Measurements from ENCODE around the gene CHST9. TPM values are rescaled to one million over a fixed set of nuclear protein-coding genes. Genes with fewer than 3 reads are reported as not detected.
"Not testable (repeated sequence)": the region's sequence is repeated elsewhere in the genome, so short reads cannot be mapped to it uniquely, and the experiment has no call there.

CHST9 gene
- total RNA-seq, 2 donors from 2014 or later = not detected

GRCh38 chr18:27198036-27198435 is 12.9 kb upstream of the CHST9 start:
- Mint-ChIP-seq H3K36me3 (ENCODE audit: insufficient read depth in 2 of 2) (peaks cover 0 to 2% of the 10 kb centered on the region in 2 donors), H3K27ac (no peak overlapping the region), H3K4me3 (no peak overlapping the region), H3K4me1 (ENCODE audit: low read depth) (no peaks in the 10 kb centered on the region), H3K9me3 (peaks cover 3 to 16% of the 10 kb centered on the region in 2 donors), H3K27me3 (ENCODE audit: low read depth) (no peaks in the 10 kb centered on the region)
- ATAC-seq (replicated peaks in 1 of 2) = no peak
- DNase-seq = no peak

- H3K4me1 Mint-ChIP-seq (ENCODE audit: low read depth) = no peaks in the 10 kb centered on the region
- no peak overlapping the region for H3K4me3 Mint-ChIP-seq
- peaks cover 27% of the 10 kb centered on the region for H3K27me3 Mint-ChIP-seq (ENCODE audit: low read depth)
- DNase-seq (no peak), ATAC-seq (replicated peaks in 1 of 2) (no peak)
- H3K27ac Mint-ChIP-seq = no peak overlapping the region
- peaks cover 1 to 5% of the 10 kb centered on the region in 2 donors for H3K9me3 Mint-ChIP-seq
- peaks cover 3 to 6% of the 10 kb centered on the region in 2 donors for H3K36me3 Mint-ChIP-seq (ENCODE audit: insufficient read depth in 2 of 2)
Observed at GRCh38 chr18:27188309-27188708, 3.2 kb upstream of the CHST9 start.

GRCh38 chr18:27185897-27186296 is 789 bp upstream of the CHST9 start:
- ATAC-seq (replicated peaks in 1 of 2) (no peak), DNase-seq (no peak)
- Mint-ChIP-seq H3K4me3 (no peak overlapping the region), H3K9me3 (peaks cover 1 to 3% of the 10 kb centered on the region in 2 donors), H3K4me1 (ENCODE audit: low read depth) (no peaks in the 10 kb centered on the region), H3K36me3 (ENCODE audit: insufficient read depth in 2 of 2) (peaks cover 3 to 6% of the 10 kb centered on the region in 2 donors), H3K27ac (no peak overlapping the region), H3K27me3 (ENCODE audit: low read depth) (peaks cover 33% of the 10 kb centered on the region)

- ATAC-seq (replicated peaks in 1 of 2) = no peak
Observed at GRCh38 chr18:27184115-27185024, 738 bp downstream of the CHST9 start.

GRCh38 chr18:27181726-27182125 is 3.4 kb downstream of the CHST9 start:
- peaks cover 3 to 6% of the 10 kb centered on the region in 2 donors for H3K36me3 Mint-ChIP-seq (ENCODE audit: insufficient read depth in 2 of 2)
- H3K4me3 Mint-ChIP-seq = no peak overlapping the region
- no peak overlapping the region for H3K27ac Mint-ChIP-seq
- H3K9me3 Mint-ChIP-seq = peaks cover 1 to 3% of the 10 kb centered on the region in 2 donors
- H3K4me1 Mint-ChIP-seq (ENCODE audit: low read depth) = no peaks in the 10 kb centered on the region
- ATAC-seq (replicated peaks in 1 of 2) (no peak), DNase-seq (no peak)
- H3K27me3 Mint-ChIP-seq (ENCODE audit: low read depth) = peaks cover 32% of the 10 kb centered on the region

More at GRCh38 chr18:27184115-27185024, 738 bp downstream of the CHST9 start:
- no peak for DNase-seq
- Mint-ChIP-seq H3K36me3 (ENCODE audit: insufficient read depth in 2 of 2) (peaks cover 3 to 6% of the 10 kb centered on the region in 2 donors), H3K27ac (no peak overlapping the region), H3K9me3 (peaks cover 1 to 3% of the 10 kb centered on the region in 2 donors), H3K4me1 (ENCODE audit: low read depth) (no peaks in the 10 kb centered on the region), H3K27me3 (ENCODE audit: low read depth) (peaks cover 33% of the 10 kb centered on the region), H3K4me3 (no peak overlapping the region)

GRCh38 chr18:27178424-27178823 is 6.7 kb downstream of the CHST9 start:
- Mint-ChIP-seq H3K9me3 (peaks cover 1 to 5% of the 10 kb centered on the region in 2 donors), H3K27me3 (ENCODE audit: low read depth) (peaks cover 6% of the 10 kb centered on the region), H3K4me1 (ENCODE audit: low read depth) (no peaks in the 10 kb centered on the region), H3K4me3 (no peak overlapping the region), H3K27ac (no peak overlapping the region), H3K36me3 (ENCODE audit: insufficient read depth in 2 of 2) (no peaks in the 10 kb centered on the region)
- DNase-seq (no peak), ATAC-seq (replicated peaks in 1 of 2) (no peak)

- no peaks in the 10 kb centered on the region for H3K36me3 Mint-ChIP-seq (ENCODE audit: insufficient read depth in 2 of 2)
- no peaks in the 10 kb centered on the region for H3K27me3 Mint-ChIP-seq (ENCODE audit: low read depth)
- peaks cover 2 to 5% of the 10 kb centered on the region in 2 donors for H3K9me3 Mint-ChIP-seq
- ATAC-seq (replicated peaks in 1 of 2) (no peak), DNase-seq (no peak)
- no peak overlapping the region for H3K27ac Mint-ChIP-seq
- no peak overlapping the region for H3K4me3 Mint-ChIP-seq
- no peaks in the 10 kb centered on the region for H3K4me1 Mint-ChIP-seq (ENCODE audit: low read depth)
Observed at GRCh38 chr18:27175914-27176313, 9.2 kb downstream of the CHST9 start.

- no peaks in the 10 kb centered on the region for H3K4me1 Mint-ChIP-seq (ENCODE audit: low read depth)
- H3K9me3 Mint-ChIP-seq = peaks cover 4 to 5% of the 10 kb centered on the region in 2 donors
- DNase-seq (no peak), ATAC-seq (replicated peaks in 1 of 2) (no peak)
- no peak overlapping the region for H3K4me3 Mint-ChIP-seq
- H3K27me3 Mint-ChIP-seq (ENCODE audit: low read depth) = no peaks in the 10 kb centered on the region
- no peak overlapping the region for H3K27ac Mint-ChIP-seq
- H3K36me3 Mint-ChIP-seq (ENCODE audit: insufficient read depth in 2 of 2) = no peaks in the 10 kb centered on the region
Observed at GRCh38 chr18:27175245-27175644, 9.9 kb downstream of the CHST9 start.

- Mint-ChIP-seq H3K27me3 (ENCODE audit: low read depth) (no peaks in the 10 kb centered on the region), H3K36me3 (ENCODE audit: insufficient read depth in 2 of 2) (no peaks in the 10 kb centered on the region), H3K27ac (no peak overlapping the region), H3K4me3 (no peak overlapping the region), H3K9me3 (peaks cover 5 to 10% of the 10 kb centered on the region in 2 donors), H3K4me1 (ENCODE audit: low read depth) (no peaks in the 10 kb centered on the region)
- ATAC-seq (replicated peaks in 1 of 2) = no peak
- DNase-seq = no peak
Observed at GRCh38 chr18:27171993-27172392, 13.1 kb downstream of the CHST9 start.

- no peaks in the 10 kb centered on the region for H3K27me3 Mint-ChIP-seq (ENCODE audit: low read depth)
- H3K4me3 Mint-ChIP-seq = no peak overlapping the region
- H3K4me1 Mint-ChIP-seq (ENCODE audit: low read depth) = no peaks in the 10 kb centered on the region
- H3K36me3 Mint-ChIP-seq (ENCODE audit: insufficient read depth in 2 of 2) = no peaks in the 10 kb centered on the region
- peaks cover 0 to 16% of the 10 kb centered on the region in 2 donors for H3K9me3 Mint-ChIP-seq
- ATAC-seq (replicated peaks in 1 of 2) (no peak), DNase-seq (no peak)
- H3K27ac Mint-ChIP-seq = no peak overlapping the region
Observed at GRCh38 chr18:27165412-27165811, 19.7 kb downstream of the CHST9 start.

- Mint-ChIP-seq H3K4me3 (no peak overlapping the region), H3K9me3 (peaks cover 2 to 16% of the 10 kb centered on the region in 2 donors), H3K27me3 (ENCODE audit: low read depth) (no peaks in the 10 kb centered on the region), H3K27ac (no peak overlapping the region), H3K36me3 (ENCODE audit: insufficient read depth in 2 of 2) (no peaks in the 10 kb centered on the region), H3K4me1 (ENCODE audit: low read depth) (no peaks in the 10 kb centered on the region)
- DNase-seq (no peak), ATAC-seq (replicated peaks in 1 of 2) (no peak)
Observed at GRCh38 chr18:27164905-27165304, 20.2 kb downstream of the CHST9 start.

- not testable (repeated sequence) for H3K36me3 Mint-ChIP-seq (ENCODE audit: insufficient read depth in 2 of 2); H3K4me3 Mint-ChIP-seq; H3K4me1 Mint-ChIP-seq (ENCODE audit: low read depth); H3K27ac Mint-ChIP-seq; ATAC-seq (replicated peaks in 1 of 2); DNase-seq; H3K27me3 Mint-ChIP-seq (ENCODE audit: low read depth)
- peaks cover 2 to 14% of the 10 kb centered on the region in 2 donors for H3K9me3 Mint-ChIP-seq
Observed at GRCh38 chr18:27163197-27163716, 21.9 kb downstream of the CHST9 start.

GRCh38 chr18:27149240-27149639 is 35.9 kb downstream of the CHST9 start:
- DNase-seq; H3K4me3 Mint-ChIP-seq; H3K27ac Mint-ChIP-seq; ATAC-seq (replicated peaks in 1 of 2); H3K4me1 Mint-ChIP-seq (ENCODE audit: low read depth); H3K36me3 Mint-ChIP-seq (ENCODE audit: insufficient read depth in 2 of 2); H3K27me3 Mint-ChIP-seq (ENCODE audit: low read depth): not testable (repeated sequence)
- peaks cover 12 to 16% of the 10 kb centered on the region in 2 donors for H3K9me3 Mint-ChIP-seq
